HEK293T (cell line): ENCODE results near the gene SATB1.

Experiments
- ARNT ChIP-seq: fragments of 450-650 bp; IDR thresholded peaks from 2 replicates; pipeline ENCODE4 v1.6.1; 2017; ENCODE audit warnings: mild to moderate bottlenecking
- BHLHE40 ChIP-seq: fragments of 450-650 bp; IDR thresholded peaks from 2 replicates; pipeline ENCODE4 v1.6.1; 2016; ENCODE audit warnings: mild to moderate bottlenecking, moderate library complexity, borderline replicate concordance
- ELF4 ChIP-seq: fragments of 450-650 bp; IDR thresholded peaks from 2 replicates; pipeline ENCODE4 v1.6.1; 2017; ENCODE audit warnings: antibody characterized with exemption
- FOXA1 ChIP-seq: fragments of 450-650 bp; IDR thresholded peaks from 2 replicates; pipeline ENCODE4 v1.6.1; 2016; ENCODE audit warnings: mild to moderate bottlenecking
- FOXK2 ChIP-seq: fragments of 450-650 bp; IDR thresholded peaks from 2 replicates; pipeline ENCODE4 v1.6.1; 2016; ENCODE audit warnings: mild to moderate bottlenecking
- FOXM1 ChIP-seq: fragments of 450-650 bp; IDR thresholded peaks from 2 replicates; pipeline ENCODE4 v1.6.1; 2017; ENCODE audit warnings: mild to moderate bottlenecking, borderline replicate concordance
- HDGF ChIP-seq: fragments of 450-650 bp; IDR thresholded peaks from 2 replicates; pipeline ENCODE4 v1.6.1; 2017; ENCODE audit warnings: antibody characterized with exemption, borderline replicate concordance
- NFRKB ChIP-seq: fragments of 450-650 bp; IDR thresholded peaks from 2 replicates; pipeline ENCODE4 v1.6.1; 2016; ENCODE audit warnings: mild to moderate bottlenecking, moderate library complexity
- SP1 ChIP-seq: fragments of 450-650 bp; IDR thresholded peaks from 2 replicates; pipeline ENCODE4 v1.6.1; 2017
- SUZ12 ChIP-seq: fragments of 450-650 bp; IDR thresholded peaks from 2 replicates; pipeline ENCODE4 v1.6.1; 2016; ENCODE audit warnings: mild to moderate bottlenecking
- TARDBP ChIP-seq: fragments of 450-650 bp; IDR thresholded peaks from 2 replicates; pipeline ENCODE4 v1.6.1; 2016
- ZNF384 ChIP-seq: fragments of 450-650 bp; IDR thresholded peaks from 2 replicates; pipeline ENCODE4 v1.6.1; 2016
- TF ChIP-seq, protein P1 (sequence below): fragments of 450-650 bp; IDR thresholded peaks from 2 replicates; pipeline ENCODE4 v1.6.1; 2016

DNA sequence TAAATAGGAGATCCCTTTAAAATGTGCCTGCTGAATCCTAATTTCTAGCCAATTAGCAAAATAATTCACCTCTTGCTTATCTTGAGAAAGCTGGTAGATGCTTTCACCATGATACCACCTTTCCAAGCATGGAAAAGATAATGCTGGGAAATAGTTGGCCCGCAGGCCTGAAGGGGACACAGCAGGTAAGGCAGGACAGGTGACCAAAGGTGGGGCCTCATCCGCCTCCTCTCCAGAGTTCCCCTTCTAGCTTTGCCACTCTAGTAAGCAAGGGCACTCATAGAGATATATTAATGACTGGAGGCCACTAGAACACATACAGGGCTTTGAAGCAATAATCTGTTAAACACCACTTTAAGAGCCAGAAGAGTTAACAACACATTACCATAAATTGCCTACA is 45.5 kb downstream of the SATB1 start:
- TF ChIP-seq FOXM1 (no peak), SUZ12 (no peak), HDGF (no peak), ZNF384 (no peak), BHLHE40 (no peak), ARNT (no peak), SP1 (no peak), ELF4 (no peak), TARDBP (no peak), NFRKB (no peak), FOXK2 (no peak), FOXA1 (no peak)
- TF ChIP-seq, protein P1, sequence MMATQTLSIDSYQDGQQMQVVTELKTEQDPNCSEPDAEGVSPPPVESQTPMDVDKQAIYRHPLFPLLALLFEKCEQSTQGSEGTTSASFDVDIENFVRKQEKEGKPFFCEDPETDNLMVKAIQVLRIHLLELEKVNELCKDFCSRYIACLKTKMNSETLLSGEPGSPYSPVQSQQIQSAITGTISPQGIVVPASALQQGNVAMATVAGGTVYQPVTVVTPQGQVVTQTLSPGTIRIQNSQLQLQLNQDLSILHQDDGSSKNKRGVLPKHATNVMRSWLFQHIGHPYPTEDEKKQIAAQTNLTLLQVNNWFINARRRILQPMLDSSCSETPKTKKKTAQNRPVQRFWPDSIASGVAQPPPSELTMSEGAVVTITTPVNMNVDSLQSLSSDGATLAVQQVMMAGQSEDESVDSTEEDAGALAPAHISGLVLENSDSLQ, result no peak
